Fibroblast of upper back skin (primary cell): ENCODE results near the gene SRCIN1.

Experiments
- DNase-seq: peaks from one replicate; pipeline ENCODE4 v3.0.0-alpha.2; 2013

The SRCIN1 gene

DNA sequence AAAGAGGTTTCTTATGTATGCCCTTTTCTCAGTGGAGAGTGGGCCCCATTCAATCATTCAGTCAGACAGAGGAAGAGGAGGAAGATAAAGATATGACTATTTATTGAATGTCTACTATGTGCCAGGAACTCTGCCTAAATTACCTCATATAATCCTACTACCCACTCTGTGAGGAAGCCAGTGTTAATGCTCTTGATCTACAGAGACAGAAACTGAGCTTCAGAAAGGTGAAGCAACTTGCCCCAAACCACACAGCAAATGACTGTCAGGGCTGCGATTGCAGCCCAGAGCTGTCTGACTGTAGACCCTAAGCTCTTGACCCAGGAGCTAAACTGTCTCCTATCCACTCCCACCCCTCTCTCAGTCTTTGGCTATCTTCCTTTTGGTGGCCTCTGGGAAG, 8.4 kb downstream of the SRCIN1 start:
- DNase-seq, result no peak

DNA sequence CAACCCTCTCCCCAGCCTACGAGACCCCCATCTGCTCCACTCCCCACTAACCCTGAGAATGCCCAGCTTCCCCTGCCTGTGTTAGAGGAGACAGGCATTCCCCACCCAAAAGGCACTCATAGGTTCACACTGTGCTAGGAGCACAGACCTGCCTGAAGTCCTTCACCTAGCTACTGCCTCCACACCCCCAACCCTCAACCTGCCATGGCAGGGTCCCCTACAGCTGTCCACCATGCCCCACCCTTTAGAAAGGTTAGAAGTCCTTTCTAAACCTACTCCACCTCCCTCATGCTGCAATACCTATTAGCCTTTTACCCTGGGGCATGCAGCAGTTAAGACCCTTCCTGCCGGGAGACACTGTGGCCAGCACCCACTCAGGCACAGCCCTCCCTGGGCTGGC, 9.1 kb downstream of the SRCIN1 start:
- DNase-seq, result no peak

DNA sequence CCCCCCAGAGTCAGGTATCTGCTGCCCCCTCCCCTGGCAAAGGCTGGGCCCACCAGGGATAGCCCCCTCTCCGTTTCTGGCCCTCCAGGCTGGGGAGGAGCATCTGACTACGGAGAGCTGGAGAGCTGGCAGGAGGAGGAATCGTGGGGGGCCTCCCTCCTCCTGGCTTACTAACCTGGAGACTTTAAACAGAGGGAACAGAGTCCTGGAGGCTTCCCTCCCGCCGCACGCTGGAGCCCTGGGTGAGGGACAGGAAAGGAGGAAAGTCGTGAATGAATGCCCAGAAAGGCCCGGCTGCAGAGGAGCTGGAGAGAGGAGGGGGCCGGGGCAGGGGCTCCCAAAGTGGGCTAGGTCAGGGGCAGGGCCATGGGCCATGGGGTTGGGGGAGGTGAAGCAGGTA, 9.9 kb downstream of the SRCIN1 start:
- no peak for DNase-seq

DNA sequence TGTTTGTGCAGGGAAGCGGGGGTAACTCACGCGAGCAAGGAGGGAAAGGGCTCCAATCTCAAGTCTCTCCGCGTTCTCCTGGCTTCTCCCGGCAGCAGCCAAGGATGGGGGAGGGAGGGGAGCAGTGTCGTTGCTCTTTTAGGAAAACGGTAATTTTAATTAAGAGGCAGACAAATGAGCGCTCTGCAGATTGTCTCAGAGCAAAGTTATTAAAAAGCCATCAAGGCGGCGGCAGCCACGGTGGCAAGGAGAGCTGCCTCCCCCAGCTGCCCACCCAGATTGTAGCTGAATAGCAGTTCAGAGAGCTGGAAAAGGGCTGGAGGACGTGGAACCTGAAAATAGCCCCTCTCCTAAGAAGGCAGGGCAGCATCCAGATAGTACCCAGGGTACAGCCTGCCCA, 11.6 kb downstream of the SRCIN1 start:
- DNase-seq, result no peak

DNA sequence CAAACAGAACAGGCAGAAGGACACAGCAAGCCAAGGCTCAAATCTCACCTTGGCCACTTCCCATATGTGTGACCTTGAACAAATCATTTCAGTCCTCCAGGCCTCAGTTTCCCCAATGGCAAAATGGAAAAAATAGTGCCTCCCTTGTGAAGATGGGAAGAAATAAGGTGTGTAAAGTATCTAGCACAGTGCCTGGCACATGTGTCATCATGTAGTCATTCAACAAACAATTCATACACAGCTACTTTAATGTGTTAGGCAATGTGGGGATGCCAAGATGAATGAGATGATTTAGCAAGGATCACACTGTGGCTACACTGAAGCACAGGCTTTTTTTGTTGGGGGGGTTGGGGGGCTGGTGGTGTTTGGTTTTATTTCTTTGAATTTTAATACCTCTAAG, 13.3 kb downstream of the SRCIN1 start:
- no peak for DNase-seq

DNA sequence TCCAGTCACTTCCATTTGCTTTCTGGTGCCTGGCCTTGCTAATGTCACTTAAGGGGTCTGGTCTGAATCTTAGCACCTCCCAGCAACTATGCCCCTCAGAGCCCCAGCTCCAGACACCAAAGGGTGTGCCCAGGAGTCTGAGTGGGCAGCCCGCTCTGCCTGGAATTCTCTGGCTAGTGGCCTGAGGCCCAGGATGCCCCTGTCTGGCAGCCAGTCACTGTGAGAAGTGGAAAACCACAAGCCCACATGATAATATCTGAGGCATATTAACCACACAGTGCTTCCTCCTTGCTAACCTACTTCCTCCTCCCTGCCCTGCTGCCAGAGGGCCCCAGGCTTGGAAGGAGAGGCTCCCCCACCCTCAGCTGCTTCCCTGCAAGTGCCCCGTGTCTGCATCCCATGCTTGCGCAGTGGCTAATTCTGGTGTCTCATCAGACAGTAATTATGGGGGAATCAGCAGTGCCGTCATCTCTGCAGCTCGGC, 14.0 kb downstream of the SRCIN1 start:
- no peak for DNase-seq

DNA sequence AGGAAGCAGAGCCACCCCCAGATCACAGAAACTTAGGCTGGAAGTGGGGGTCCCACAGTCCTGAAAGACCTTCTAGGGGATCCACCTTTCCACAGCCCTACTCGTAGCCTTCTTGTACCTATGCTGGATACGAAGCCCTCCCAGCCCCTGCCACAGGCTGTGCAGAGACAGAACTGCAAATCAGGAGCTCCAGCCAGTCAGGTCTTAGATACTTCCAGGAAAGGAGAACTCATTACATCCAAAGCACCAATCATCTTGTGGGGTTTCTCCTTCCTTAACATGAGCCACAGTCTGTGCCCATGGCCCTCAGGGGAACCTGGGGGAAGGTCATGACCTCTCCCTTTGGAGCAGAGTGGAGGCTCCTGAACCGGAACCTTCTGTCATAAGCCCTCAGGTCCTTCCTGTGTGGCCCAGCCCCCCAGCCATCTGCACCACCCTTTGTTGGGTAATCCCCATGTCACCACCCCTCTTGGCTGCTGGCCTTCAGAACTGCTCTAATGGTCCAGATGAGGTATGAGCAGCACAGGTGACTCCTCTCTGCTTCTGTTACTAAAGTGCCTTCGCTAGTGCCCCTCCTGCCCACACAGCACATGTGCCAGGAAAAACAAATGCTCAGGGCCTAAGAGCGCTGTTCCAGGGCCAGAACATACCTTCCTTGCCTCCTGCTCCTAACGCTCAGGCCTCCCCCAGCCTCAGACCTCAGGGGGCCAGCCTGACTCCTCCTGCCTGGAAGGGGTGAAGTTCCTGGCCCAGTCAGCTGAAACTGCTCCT, 14.6 kb downstream of the SRCIN1 start:
- no peak for DNase-seq

DNA sequence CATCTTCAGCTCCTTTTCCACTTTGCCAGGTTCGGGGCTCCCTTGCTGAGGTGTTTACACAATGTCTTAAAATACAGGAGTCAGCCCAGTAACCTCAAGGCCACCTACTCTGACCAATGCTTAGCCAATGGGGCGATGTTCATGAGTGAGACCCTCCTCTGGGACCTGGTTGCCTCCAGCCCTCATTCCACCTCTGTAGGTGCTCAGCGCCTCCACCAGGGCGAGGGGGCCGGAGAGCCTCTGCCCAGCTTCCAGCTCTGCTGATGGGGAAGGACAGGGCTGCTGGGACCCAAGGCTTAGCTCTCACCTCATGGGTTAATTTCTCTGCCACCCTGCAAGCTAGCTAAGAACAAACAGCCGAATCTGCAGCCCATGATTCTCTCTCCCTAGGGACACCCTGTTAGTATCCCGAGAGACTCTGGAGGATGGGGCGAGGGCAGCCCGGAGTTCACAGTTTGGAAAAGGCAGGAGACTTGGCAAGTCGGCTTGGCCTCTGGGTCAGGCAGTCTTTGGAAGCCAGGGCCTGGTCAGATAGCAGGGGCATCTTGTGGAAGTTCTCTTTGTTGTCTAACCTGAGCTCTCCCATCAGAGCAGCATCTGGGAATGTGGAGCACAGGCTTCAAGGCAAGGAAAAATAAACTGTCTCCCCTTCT, 16.2 kb downstream of the SRCIN1 start:
- DNase-seq, result no peak

DNA sequence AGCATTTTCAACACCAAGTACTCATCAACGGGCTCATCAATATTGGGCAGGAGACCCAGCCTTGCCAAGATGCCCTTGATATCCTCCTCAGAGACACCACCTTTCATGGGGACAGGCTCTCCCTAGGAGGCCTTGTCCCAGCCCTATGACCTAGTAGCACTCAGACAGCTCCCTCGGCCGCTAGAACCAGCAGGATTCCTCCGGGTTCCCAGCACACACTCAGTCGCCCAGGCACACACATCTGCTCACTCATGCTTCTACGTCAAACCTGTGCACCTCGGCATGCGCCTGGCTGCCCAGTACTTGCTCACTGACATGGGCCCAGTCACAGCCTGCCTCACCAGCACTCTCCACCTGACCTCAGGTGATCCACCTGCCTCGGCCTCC, 17.0 kb downstream of the SRCIN1 start:
- DNase-seq, result no peak

DNA sequence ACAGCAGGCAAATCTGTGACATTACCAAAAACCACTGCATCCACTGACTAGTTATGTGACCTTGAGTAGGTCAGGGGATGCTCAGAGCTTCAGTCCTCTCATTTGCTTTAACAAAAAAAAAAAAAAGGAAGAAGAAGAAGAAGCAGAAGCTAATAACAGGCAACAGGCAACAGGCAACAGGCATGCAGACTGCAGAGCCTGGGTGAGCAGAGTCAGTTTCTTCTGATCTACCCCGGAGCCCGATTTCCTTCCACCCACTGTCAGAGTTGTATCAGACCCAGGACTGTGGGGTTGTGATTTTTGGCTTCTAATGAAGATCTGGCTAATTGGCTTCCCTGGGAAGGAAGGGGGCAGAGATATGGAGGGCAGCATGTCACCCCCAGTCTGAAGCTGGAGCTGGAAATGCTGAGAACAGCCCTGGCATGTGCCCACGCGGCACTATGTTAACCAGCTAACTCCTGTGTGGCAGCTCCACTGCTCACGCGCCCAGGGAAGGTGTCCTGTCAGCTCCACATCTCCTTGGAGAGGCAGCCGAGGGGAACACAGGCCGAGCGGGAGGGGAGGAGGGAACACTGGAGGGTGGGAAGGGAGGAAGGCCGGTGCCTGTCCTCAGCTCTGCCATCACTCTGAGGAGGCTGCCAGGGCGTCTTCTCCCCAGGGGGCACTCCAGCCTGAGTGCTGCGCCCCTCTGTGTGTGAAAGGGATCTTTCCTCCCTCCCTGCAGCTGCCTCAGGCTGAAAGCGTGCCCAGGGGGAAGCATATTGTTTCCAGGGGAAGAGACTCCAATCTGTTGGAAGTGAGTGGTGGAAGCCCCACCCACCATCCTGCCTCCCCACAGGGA, 17.6 kb downstream of the SRCIN1 start:
- no peak for DNase-seq

DNA sequence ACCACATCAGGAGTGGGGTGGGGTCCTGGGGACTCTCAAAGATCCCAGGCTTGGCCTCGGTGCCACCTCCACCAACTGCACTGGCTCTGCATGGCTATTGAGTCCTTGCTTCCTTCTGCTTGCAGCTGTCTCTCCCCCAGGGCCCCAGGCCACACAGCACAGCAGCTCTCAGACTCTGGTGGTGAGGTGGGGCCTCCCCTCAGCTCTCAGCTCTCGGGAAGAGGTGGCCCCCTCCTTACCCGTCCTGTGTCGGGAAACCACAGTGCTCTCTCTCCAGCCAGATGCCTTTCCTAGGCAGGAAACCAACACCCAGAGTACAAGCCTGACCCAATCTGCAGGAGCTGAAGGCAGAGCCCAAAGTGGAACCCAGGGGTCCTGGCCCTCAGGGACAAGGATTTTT, 18.5 kb downstream of the SRCIN1 start:
- DNase-seq, result no peak

DNA sequence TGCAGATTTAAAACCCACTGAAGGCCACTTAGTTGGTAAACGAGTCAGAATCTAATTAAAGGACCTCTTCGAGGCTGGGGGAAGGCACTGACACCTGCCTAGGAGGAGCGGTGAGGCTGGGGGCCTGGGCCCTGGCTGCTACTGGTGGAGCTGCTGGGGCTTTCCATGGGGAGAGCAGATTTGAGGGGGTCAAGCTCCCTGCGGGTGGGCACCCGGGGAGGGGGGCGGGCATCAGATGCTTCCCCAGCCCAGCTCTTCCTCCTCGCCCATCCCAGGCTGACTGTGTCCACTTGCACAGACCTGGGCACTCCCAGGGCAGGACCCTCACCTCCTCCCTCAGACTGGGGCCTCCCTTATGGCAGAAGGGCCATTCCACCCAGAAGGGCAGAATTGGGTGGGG, 19.0 kb downstream of the SRCIN1 start:
- no peak for DNase-seq

DNA sequence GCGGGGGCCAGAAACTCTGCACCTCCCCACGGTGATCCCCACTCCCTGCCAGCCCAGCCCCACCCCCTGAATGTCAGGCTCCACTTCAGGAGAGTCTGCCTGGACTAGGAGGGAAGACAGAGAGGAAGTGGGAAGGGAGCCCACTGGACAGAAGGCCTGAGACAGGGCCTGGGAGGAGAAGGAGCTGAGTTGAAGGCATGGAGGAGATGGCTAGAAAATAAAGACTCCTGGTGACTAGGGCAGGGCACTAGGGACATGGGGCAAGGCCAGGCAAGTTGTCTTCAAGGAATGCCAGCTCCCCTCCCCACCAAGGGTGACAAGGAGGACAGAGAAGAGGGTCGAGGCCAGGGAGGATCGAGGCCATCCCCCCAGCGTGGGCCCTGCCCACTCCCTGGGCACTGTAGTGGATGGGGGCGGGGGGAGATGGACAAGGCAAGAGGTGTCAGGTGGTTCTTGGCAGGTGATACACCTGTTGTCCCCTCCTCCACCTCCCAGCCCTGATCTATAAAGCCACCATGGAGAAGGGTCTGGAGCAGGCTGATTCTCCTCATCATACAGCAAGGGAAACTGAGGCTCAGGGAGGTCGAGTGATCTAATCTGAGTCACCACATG, 19.7 kb downstream of the SRCIN1 start:
- DNase-seq, result no peak

DNA sequence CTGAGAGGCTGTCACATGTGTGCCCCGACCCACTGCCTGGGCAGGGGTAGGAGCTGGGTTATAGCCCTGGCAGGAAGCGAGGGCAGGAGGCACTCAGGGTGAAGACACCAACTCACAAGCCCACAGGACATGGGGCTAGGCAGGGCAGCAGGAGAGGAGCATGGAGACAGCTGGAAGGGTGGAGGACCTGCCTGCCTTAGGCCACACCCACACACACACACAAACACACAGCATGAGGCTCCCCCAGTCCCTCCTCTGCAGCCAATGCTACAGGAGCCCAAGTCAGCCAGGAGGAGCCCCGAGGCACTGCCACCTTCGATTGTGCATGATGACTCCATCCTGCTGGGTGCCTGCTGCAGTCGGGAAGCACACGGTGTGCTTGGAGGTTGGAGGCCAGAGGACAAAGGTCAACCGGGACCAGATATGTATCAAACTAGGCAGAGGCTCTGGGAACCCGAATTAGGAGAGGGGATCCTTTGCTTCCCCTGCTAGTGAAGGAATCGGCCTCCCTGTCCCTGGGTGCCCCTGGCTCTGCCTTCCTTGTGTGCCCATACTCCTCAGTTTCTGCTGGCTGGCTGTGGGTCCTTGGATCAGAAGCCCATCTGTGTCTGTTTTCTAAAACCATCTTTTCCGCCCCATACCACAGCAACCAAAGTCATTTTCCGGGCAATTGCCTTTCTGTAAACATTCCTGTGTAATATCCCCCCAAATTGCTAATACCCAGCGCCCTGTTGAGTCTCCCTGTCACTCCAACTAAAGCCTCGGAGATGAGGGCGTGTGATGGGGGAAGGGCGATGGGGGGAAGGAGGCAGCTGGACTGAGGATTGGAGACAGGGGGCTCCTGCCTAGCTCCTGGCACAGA, 20.5 kb downstream of the SRCIN1 start:
- no peak for DNase-seq

DNA sequence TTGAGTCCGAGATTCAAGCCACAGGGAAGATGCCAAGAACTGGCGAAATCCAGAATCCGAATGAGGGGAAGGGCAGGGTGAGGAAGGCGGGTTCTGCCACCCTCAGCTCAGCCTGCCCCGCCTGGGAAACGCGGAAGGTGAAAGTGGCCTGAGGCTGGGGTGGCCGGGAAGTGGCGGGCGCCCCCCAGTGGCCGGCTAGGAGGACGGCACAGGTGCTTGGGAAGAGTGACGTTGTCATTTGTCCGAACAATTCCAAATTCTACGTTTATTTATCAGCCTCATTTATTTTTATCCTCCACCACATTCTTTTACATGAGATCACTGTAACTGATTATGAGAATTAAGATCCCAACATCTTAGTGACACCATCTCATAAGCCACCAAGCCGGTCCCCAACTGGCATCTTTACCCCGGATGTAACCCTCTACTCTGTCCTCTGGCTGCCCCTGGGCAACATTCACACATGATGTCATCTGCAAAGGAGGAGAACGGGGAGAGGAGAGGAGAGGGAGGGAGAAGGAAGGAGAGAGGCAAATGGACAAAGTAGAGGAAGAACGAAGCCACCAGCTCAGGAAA, 21.3 kb downstream of the SRCIN1 start:
- peak; percentile 31 for DNase-seq

DNA sequence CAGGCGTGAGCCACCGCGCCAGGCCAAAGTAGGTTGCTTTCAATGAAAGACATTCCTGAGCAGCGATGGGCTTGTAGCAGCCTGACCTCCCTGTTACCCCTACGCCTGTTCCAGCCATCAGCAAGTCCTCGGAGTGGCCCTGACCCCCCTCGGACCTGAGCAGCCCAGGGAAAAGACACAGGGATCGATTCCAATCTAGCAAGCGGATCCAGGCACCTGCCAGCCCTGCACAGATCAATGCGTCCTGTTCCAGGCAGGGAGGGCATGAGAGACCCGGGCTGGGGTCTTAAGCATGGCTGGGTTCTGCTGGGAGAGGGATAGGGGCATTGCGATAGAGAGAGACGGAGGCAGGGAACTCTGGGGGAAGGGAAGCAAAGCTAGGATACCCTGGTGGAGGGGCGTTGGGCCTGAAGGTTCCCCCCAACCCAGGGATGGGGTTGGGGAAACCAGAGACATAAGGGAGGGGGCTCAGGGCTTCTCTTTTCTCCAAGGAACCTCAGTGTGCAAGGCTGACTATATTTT, 21.9 kb downstream of the SRCIN1 start:
- no peak for DNase-seq

DNA sequence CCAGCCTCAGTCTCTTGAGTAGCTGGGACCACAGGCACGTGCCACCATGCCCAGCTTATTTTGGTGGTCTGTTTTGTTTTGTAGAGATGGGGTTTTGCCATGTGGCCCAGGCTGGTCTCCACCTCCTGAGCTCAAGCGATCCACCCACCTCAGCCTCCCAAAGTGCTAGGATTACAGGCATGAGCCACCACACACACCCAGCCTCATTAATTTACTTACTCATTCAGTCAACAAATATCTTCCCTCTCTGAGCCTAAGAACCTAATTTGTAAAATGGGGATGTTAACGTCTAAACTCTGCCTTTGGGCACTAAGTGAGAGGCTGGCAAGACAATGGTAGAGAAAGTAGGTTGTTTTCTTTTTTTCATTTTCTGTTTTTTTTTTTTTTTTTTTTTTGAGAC, 22.6 kb downstream of the SRCIN1 start:
- DNase-seq, result no peak

DNA sequence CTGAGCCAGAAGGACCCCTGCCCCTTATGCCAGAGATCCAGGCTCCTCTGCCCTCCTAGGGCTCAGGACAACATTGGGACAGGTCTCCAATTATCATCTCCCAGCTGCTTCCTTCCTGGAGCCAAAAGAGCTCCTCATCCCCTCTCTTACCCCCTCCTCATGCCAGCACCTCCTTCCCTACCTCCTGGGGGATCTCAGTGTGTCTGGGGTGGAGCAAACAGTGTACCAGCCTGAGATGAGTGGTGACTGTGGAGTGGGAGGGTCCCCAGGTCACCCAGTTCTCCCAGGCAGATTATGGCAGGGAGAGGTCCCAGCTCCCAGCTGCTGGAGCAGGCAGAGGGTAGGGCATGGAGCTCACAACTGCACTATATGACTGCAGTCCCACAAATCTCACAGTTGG, 23.7 kb downstream of the SRCIN1 start:
- DNase-seq, result no peak

DNA sequence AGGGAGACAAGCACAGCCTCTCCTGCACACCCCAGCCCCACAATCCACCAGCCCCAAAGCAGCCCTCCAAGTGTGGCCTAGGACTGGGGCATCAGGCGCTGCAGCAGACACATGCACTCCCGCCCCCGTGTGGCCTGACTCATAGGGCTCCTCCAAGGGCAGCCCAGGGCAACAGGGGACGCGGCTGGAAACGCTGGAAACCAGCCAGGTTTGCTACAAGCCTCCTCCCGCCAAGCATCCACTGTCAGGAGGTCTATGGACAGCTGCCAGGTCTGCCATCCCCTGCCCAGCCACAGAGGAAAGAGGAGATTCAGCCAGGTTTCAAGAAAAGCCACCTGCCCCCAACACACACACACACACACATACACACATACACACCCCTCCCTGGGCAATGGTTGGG, 25.8 kb downstream of the SRCIN1 start:
- DNase-seq, result peak; percentile 27

DNA sequence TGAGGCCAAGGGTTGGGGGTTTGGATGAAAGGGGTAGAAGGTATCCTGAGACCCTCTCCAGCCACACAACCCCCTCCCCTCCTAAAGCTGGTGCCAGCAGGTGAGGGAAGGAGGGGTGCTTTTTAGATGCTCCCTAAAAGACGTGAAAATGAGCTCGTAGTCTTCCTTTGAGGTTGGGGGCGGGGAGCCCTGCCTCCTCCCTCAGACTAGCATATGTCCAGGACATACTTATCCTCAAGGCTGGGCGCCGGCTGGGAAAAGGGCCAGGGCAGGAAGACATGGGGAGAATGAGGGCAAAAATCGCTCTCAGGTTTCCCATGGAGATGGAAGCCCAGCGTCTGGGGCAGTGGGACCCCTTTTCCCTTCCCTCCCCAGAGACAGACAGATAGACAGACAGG, 26.7 kb downstream of the SRCIN1 start:
- DNase-seq, result no peak

DNA sequence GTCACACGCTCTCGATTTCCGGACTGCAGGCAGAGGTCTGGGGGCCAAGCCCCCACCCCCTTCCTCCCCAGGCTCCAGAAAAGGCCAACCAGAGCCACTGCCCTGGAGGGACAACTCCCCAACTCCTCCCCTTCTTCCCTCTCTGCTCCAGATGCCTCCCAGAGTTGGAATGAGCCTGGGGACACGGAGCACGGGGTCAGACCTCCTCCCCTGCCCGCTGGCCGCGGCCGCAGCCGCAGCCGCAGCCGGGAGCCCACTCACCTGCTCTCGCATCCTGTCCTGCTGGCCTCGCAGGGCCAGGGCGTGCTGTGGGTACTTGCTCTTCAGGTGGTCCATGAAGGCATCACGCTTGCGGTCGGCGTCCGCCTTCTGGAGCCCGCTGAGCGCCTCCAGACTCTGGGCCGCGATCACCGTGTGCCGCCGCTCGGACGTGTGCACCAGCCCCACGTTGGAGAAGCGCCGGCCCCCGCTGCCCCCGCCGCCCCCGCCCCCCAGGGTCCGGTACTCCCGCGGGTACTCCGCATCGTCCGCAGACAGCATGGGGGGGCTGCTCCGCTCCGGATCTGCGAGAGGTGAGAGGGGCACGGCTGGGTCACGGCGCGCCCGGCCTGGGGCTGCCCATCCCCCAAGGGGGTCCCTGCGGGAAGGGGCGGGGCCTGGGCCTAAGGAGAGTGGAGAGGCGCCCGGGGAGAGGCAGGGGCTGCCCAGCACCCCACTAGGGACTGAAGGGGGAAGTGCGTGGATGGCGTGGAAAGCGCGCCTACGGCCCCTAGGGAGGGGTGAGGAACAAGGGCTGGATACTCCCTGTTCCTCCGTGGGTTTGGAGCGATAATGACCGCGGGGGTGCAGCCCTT, 27.3 kb downstream of the SRCIN1 start:
- DNase-seq, result no peak
